Upper lobe of left lung (tissue), 4 donors: ENCODE measurements around the gene IGFLR1.

ENCODE experiments used
- EP300 ChIP-seq, 4 donors: sonication (generic); formaldehyde crosslinking; IDR thresholded peaks; one replicate each; pipeline ENCODE4 v1.5.1; 2017; ENCODE audit warnings: antibody characterized with exemption in 4 of 4, control low read depth in 2 of 4
- POLR2A ChIP-seq, 4 donors: fragments of 450-650 bp; IDR thresholded peaks; one replicate each; pipeline ENCODE4 v1.5.1; 2016 to 2017; ENCODE audit warnings: antibody characterized with exemption in 4 of 4, mild to moderate bottlenecking in 2 of 4
- POLR2AphosphoS5 ChIP-seq, 2 donors: sonication (generic); formaldehyde crosslinking; IDR thresholded peaks; one replicate each; pipeline ENCODE4 v1.5.1; 2017; ENCODE audit warnings: antibody characterized with exemption in 2 of 2
- TF ChIP-seq, protein P1 (sequence below), 6 experiments: fragments of 450-650 bp in 4 of 6; fragments of 200-600 bp in 2 of 6; sonication (generic) in 2 of 6; IDR thresholded peaks; one replicate each; pipeline ENCODE4 v1.5.1; 2016 to 2019; ENCODE audit warnings: antibody characterized with exemption in 6 of 6

DNA sequence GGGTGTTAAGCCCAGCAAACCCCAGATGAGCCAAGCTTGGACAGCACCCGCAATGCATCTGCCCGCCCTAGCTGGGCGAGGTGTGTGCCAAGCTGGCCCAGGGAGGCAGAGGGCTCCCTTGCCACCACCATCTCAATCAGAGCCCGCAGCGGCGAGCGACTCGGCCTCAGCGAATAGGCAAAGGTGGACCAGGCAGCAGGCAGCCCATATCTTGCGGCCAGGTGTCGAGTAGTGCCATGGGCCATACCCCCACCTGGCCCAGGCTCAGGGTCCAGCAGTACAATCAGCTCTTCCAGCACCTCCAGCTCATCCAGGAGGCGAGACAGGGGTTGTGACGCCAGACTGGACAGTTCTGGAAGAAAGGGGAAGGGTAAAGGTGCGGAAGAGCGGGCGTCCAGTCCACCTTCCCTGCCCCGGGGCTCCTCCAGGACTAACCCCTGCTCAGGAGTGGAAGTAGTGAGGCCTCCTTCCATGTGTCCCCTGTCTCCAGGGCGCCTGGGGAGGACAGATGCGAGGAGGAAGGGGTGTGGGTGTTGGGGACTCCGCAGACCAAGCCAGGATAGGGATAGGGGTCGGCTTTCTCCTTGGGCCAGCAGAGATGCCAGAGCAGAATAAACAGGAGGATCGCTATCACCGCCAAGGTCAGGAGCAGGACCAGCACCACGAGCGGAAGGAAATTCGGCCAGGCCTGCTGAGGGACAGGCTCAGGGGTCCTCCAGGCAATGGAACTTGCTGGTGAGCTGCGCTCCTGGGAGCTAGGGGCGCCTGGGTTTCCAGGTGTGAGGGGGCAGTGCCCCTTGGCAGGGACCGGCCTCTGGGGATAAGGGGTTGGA lies 2.8 kb downstream of the IGFLR1 start:
- TF ChIP-seq, protein P1, sequence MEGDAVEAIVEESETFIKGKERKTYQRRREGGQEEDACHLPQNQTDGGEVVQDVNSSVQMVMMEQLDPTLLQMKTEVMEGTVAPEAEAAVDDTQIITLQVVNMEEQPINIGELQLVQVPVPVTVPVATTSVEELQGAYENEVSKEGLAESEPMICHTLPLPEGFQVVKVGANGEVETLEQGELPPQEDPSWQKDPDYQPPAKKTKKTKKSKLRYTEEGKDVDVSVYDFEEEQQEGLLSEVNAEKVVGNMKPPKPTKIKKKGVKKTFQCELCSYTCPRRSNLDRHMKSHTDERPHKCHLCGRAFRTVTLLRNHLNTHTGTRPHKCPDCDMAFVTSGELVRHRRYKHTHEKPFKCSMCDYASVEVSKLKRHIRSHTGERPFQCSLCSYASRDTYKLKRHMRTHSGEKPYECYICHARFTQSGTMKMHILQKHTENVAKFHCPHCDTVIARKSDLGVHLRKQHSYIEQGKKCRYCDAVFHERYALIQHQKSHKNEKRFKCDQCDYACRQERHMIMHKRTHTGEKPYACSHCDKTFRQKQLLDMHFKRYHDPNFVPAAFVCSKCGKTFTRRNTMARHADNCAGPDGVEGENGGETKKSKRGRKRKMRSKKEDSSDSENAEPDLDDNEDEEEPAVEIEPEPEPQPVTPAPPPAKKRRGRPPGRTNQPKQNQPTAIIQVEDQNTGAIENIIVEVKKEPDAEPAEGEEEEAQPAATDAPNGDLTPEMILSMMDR (IDR thresholded peaks at IDR 0.05) = no peak
- TF ChIP-seq POLR2A (IDR thresholded peaks at IDR 0.05) = no peak
- no peak for TF ChIP-seq EP300 (IDR thresholded peaks at IDR 0.05)
- TF ChIP-seq POLR2AphosphoS5 (IDR thresholded peaks at IDR 0.05) = no peak
